Glutamatergic neuron (in vitro differentiated cells): ENCODE measurements around the gene GLRX3. TPM values are rescaled to one million over a fixed set of nuclear protein-coding genes. Genes with fewer than 3 reads are reported as not detected.

Experiments
- DNase-seq: peaks from one replicate; pipeline ENCODE4 v3.0.0; 2022
- H3K27ac Mint-ChIP-seq: one replicate; pipeline ENCODE4 v1.8.0; 2020; ENCODE audit warnings: mild to moderate bottlenecking, mixed read lengths, inconsistent platforms; ENCODE audit not compliant: unreplicated experiment
- H3K27me3 Mint-ChIP-seq: one replicate; pipeline ENCODE4 v1.8.0; 2020; ENCODE audit warnings: mild to moderate bottlenecking, moderate library complexity, mixed read lengths, inconsistent platforms; ENCODE audit not compliant: unreplicated experiment
- H3K36me3 Mint-ChIP-seq: one replicate; pipeline ENCODE4 v1.8.0; 2020; ENCODE audit warnings: mild to moderate bottlenecking, mixed read lengths, inconsistent platforms; ENCODE audit not compliant: unreplicated experiment
- H3K4me1 Mint-ChIP-seq: one replicate; pipeline ENCODE4 v1.8.0; 2020; ENCODE audit warnings: mild to moderate bottlenecking, low read depth, mixed read lengths, inconsistent platforms; ENCODE audit not compliant: unreplicated experiment
- H3K4me3 Mint-ChIP-seq: one replicate; pipeline ENCODE4 v1.8.0; 2020; ENCODE audit warnings: mild to moderate bottlenecking, mixed read lengths, inconsistent platforms; ENCODE audit not compliant: unreplicated experiment
- H3K9me3 Mint-ChIP-seq: one replicate; pipeline ENCODE4 v1.8.0; 2020; ENCODE audit warnings: mild to moderate bottlenecking, moderate library complexity, mixed read lengths, inconsistent platforms; ENCODE audit not compliant: unreplicated experiment
- total RNA-seq: library from RNA; stranded (reverse); fragmentation: NEBNext Ultra II Directional; extraction: Animal tissue kit (Norgen Biotek cat#: 25700); gene quantifications from one replicate; pipeline ENCODE4 v1.2.1, GENCODE V29; 2021; ENCODE audit not compliant: unreplicated experiment
- TF ChIP-seq, protein P1 (sequence below): fragments of 200-600 bp; sonication (generic); IDR thresholded peaks from one replicate; pipeline ENCODE4 v1.5.0; 2021; ENCODE audit not compliant: partially characterized antibody, unreplicated experiment

The GLRX3 gene
- total RNA-seq, 1 donor from 2014 or later = 80.1 TPM

DNA sequence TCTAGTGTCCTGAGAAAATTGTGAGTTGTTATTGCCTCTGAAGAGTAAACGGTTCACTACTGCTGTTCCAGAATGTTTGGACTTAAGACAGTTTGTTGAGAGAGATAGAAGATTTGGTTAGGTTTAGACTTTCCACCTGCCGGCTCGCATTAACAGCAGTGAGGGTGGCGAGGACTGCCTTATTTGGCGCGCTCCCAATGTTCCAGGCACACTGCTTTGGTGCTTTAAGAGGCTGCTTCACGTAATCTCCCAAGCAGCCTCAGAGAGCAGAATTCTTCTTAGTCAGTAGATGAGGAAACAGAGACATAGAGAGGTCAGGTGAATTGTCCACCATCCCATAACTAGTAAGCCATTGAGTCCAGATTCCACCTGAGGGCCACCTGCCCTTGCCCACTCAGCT lies 41.1 kb downstream of the GLRX3 start:
- H3K27me3 Mint-ChIP-seq = peaks cover 2% of the 10 kb centered on the region
- no peaks in the 10 kb centered on the region for H3K4me1 Mint-ChIP-seq
- TF ChIP-seq, protein P1, sequence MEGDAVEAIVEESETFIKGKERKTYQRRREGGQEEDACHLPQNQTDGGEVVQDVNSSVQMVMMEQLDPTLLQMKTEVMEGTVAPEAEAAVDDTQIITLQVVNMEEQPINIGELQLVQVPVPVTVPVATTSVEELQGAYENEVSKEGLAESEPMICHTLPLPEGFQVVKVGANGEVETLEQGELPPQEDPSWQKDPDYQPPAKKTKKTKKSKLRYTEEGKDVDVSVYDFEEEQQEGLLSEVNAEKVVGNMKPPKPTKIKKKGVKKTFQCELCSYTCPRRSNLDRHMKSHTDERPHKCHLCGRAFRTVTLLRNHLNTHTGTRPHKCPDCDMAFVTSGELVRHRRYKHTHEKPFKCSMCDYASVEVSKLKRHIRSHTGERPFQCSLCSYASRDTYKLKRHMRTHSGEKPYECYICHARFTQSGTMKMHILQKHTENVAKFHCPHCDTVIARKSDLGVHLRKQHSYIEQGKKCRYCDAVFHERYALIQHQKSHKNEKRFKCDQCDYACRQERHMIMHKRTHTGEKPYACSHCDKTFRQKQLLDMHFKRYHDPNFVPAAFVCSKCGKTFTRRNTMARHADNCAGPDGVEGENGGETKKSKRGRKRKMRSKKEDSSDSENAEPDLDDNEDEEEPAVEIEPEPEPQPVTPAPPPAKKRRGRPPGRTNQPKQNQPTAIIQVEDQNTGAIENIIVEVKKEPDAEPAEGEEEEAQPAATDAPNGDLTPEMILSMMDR = no peak
- no peak for DNase-seq
- H3K9me3 Mint-ChIP-seq = no peaks in the 10 kb centered on the region
- no peaks in the 10 kb centered on the region for H3K36me3 Mint-ChIP-seq
- H3K4me3 Mint-ChIP-seq = no peak overlapping the region
- H3K27ac Mint-ChIP-seq = no peak overlapping the region

DNA sequence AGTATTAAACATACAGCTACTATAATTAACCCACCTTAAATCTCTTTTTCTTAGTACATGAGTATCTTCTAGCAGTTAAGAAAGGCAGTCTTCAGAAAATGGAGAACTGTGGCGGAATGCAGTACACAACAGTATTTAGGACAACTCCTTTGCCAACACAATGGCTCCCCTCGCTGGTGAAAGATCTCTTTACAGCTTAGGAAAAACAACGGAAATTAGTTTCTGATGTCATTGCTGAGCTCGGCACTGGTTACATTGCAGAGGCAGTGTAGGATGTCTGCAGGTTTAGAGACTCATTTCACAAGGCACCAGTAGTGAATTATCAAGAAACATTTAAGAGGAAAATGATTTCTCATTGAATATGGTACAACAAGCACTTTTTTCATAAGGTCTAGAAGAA lies 43.4 kb downstream of the GLRX3 start:
- Mint-ChIP-seq H3K36me3 (no peaks in the 10 kb centered on the region), H3K27ac (no peak overlapping the region), H3K9me3 (peaks cover 3% of the 10 kb centered on the region), H3K27me3 (peaks cover 2% of the 10 kb centered on the region), H3K4me1 (no peaks in the 10 kb centered on the region), H3K4me3 (no peak overlapping the region)
- no peak for DNase-seq
- TF ChIP-seq, protein P1 = peak; percentile 45

DNA sequence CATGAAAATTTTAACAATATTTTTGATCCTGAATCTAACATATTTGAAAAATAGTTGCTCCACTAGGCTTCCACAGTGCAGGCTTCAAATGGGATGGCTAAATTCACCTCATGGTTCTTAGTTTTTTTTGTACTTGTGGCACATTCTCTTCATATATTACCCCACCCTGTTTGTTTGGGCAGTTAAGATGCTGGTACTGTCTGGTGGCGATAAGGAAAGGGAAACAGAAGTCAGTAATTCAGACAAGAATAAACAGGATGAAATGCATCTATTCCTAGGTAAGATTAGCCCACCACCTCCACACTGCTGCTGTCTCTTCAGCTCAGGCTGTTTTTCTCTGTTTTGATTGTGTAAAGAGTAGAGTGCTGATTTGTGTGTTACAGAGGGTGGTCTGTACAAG lies 44.2 kb downstream of the GLRX3 start:
- no peaks in the 10 kb centered on the region for H3K4me1 Mint-ChIP-seq
- peaks cover 2% of the 10 kb centered on the region for H3K27me3 Mint-ChIP-seq
- no peak overlapping the region for H3K4me3 Mint-ChIP-seq
- TF ChIP-seq, protein P1 = no peak
- H3K9me3 Mint-ChIP-seq = peaks cover 3% of the 10 kb centered on the region
- DNase-seq = no peak
- H3K27ac Mint-ChIP-seq = no peak overlapping the region
- no peaks in the 10 kb centered on the region for H3K36me3 Mint-ChIP-seq

- Mint-ChIP-seq H3K36me3 (no peaks in the 10 kb centered on the region), H3K4me3 (no peak overlapping the region), H3K4me1 (no peaks in the 10 kb centered on the region), H3K9me3 (peaks cover 3% of the 10 kb centered on the region), H3K27me3 (peaks cover 2% of the 10 kb centered on the region), H3K27ac (no peak overlapping the region)
- TF ChIP-seq, protein P1 = no peak
- DNase-seq = no peak
Observed at GRCh38 chr10:130181858-130182257, 45.7 kb downstream of the GLRX3 start.

DNA sequence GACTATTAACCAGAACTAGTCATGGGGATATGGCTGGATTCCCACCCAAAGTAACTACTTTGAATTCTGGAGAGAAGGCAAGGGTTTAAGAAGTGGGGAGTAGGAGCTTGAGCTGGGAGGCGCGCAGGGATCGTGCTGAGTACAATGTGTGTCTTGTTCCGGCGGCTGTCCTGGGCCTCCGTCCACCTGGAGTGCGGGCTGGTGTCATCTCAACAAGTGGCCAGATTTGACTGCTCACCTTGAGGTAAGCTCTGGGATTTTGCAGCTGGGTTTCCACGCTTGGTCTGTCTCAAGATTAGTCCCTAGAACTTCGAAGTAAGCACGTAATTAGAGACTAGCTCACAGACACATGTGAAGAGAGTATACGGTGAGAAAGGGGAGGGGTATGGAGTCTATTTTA lies 49.4 kb downstream of the GLRX3 start:
- TF ChIP-seq, protein P1 = no peak
- peaks cover 3% of the 10 kb centered on the region for H3K9me3 Mint-ChIP-seq
- H3K4me3 Mint-ChIP-seq = no peak overlapping the region
- no peak for DNase-seq
- H3K4me1 Mint-ChIP-seq = no peaks in the 10 kb centered on the region
- no peaks in the 10 kb centered on the region for H3K36me3 Mint-ChIP-seq
- H3K27ac Mint-ChIP-seq = no peak overlapping the region
- H3K27me3 Mint-ChIP-seq = peaks cover 1% of the 10 kb centered on the region
